SU-DHL-6 (cell line): Measurements from ENCODE around the gene RPS27A.

Source experiments
- H2AFZ ChIP-seq: fragments of 200-600 bp; sonication (generic); 2 replicates; pipeline ENCODE4 v1.6.1; 2014; ENCODE audit warnings: low read depth, mild to moderate bottlenecking, moderate library complexity, mixed read lengths, antibody characterized with exemption, low read length; ENCODE audit not compliant: severe bottlenecking
- H3F3A ChIP-seq: fragments of 200-600 bp; shearing (Covaris generic); 2 replicates; pipeline ENCODE4 v1.6.0; 2016; ENCODE audit warnings: antibody characterized with exemption, mild to moderate bottlenecking; ENCODE audit not compliant: insufficient read depth
- H3K27ac ChIP-seq: fragments of 200-600 bp; sonication (generic); 2 replicates; pipeline ENCODE4 v1.5.1; 2016; ENCODE audit warnings: low read depth, mild to moderate bottlenecking, low read length, moderate library complexity, mixed read lengths
- H3K27me3 ChIP-seq: fragments of 200-600 bp; sonication (generic), shearing (Covaris generic); 2 replicates; pipeline ENCODE4 v1.6.0; 2014; ENCODE audit warnings: mild to moderate bottlenecking, low read length
- H3K36me3 ChIP-seq: fragments of 200-600 bp; sonication (generic); 2 replicates; pipeline ENCODE4 v1.6.1; 2014; ENCODE audit warnings: mild to moderate bottlenecking, low read length, mixed read lengths
- H3K4me2 ChIP-seq: fragments of 300-600, 200-600 bp; shearing (Covaris generic), sonication (generic); 2 replicates; pipeline ENCODE4 v1.6.0; 2014; ENCODE audit warnings: low read length, low read depth, mild to moderate bottlenecking; ENCODE audit not compliant: poor library complexity, severe bottlenecking
- H3K4me3 ChIP-seq: fragments of 200-600 bp; sonication (generic); 2 replicates; pipeline ENCODE4 v1.5.1; 2014; ENCODE audit warnings: antibody characterized with exemption, low read length, mild to moderate bottlenecking, mixed read lengths; ENCODE audit not compliant: insufficient read depth, poor library complexity, severe bottlenecking
- H3K79me2 ChIP-seq: fragments of 200-600 bp; sonication (generic); 2 replicates; pipeline ENCODE4 v1.6.1; 2014; ENCODE audit warnings: mild to moderate bottlenecking, low read length, moderate library complexity; ENCODE audit not compliant: insufficient read depth
- H3K9ac ChIP-seq: fragments of 200-600 bp; sonication (generic); 2 replicates; pipeline ENCODE4 v1.7.0; 2014; ENCODE audit warnings: mild to moderate bottlenecking, low read length
- H3K9me2 ChIP-seq: fragments of 200-600 bp; sonication (generic); replicated peaks from 2 replicates; pipeline ENCODE4 v1.6.1; 2014; ENCODE audit warnings: low read length; ENCODE audit not compliant: insufficient read depth
- H3K9me3 ChIP-seq: fragments of 200-600 bp; sonication (generic); 2 replicates; pipeline ENCODE4 v1.6.1; 2014; ENCODE audit warnings: low read length, mixed read lengths; ENCODE audit not compliant: insufficient read depth
- H4K20me1 ChIP-seq: fragments of 200-600 bp; sonication (generic); 2 replicates; pipeline ENCODE4 v1.6.1; 2014; ENCODE audit warnings: low read depth, mild to moderate bottlenecking, antibody characterized with exemption, low read length, moderate library complexity, mixed read lengths
- CTCF ChIP-seq: fragments of 200-600 bp; sonication (generic); IDR thresholded peaks from one replicate; pipeline ENCODE4 v1.5.1; 2017; ENCODE audit warnings: antibody characterized with exemption, mild to moderate bottlenecking, low read length, moderate library complexity; ENCODE audit not compliant: insufficient read depth, poor library complexity, severe bottlenecking
- EZH2phosphoT487 ChIP-seq: fragments of 200-600 bp; sonication (generic), shearing (Covaris generic); conservative IDR thresholded peaks from 2 replicates; pipeline ENCODE4 v1.6.1; 2018; ENCODE audit warnings: mild to moderate bottlenecking, antibody characterized with exemption, low read length, moderate library complexity, mixed read lengths

Gene RPS27A

GRCh38 chr2:55242617-55243016, 10.1 kb downstream of the RPS27A start:
- H3K4me3 ChIP-seq, result no peak overlapping the region
- H3K36me3 ChIP-seq, result peaks cover 34% of the 10 kb centered on the region; the same call in 1 of the 2 replicates
- no peak overlapping the region for H2AFZ ChIP-seq
- no peak overlapping the region for H3K9ac ChIP-seq
- peaks cover 51% of the 10 kb centered on the region for H3F3A ChIP-seq
- H3K27me3 ChIP-seq, result no peaks in the 10 kb centered on the region
- TF ChIP-seq EZH2phosphoT487 (no peak), CTCF (no peak)
- H3K79me2 ChIP-seq, result no peaks in the 10 kb centered on the region
- H4K20me1 ChIP-seq, result 0 out of 2 replicates have a peak, but pooled peaks cover 4% of the 10 kb centered on the region
- H3K9me2 ChIP-seq, result no peaks in the 10 kb centered on the region
- no peaks in the 10 kb centered on the region for H3K9me3 ChIP-seq
- H3K4me2 ChIP-seq, result no peak overlapping the region
- no peak overlapping the region for H3K27ac ChIP-seq

GRCh38 chr2:55245411-55245810, 12.9 kb downstream of the RPS27A start:
- H3K4me3 ChIP-seq, result no peak overlapping the region
- H3K36me3 ChIP-seq, result peaks cover 42% of the 10 kb centered on the region; the same call in 1 of the 2 replicates
- H4K20me1 ChIP-seq, result no peaks in the 10 kb centered on the region
- no peak overlapping the region for H3K27ac ChIP-seq
- H3K9ac ChIP-seq, result no peak overlapping the region
- no peaks in the 10 kb centered on the region for H3K79me2 ChIP-seq
- H3K9me3 ChIP-seq, result no peaks in the 10 kb centered on the region
- no peaks in the 10 kb centered on the region for H3K27me3 ChIP-seq
- TF ChIP-seq CTCF (no peak), EZH2phosphoT487 (no peak)
- no peak overlapping the region for H3K4me2 ChIP-seq
- H3K9me2 ChIP-seq, result no peaks in the 10 kb centered on the region
- no peak overlapping the region for H2AFZ ChIP-seq
- peaks cover 28% of the 10 kb centered on the region for H3F3A ChIP-seq

GRCh38 chr2:55247025-55247424, 14.5 kb downstream of the RPS27A start:
- H3K4me3 ChIP-seq, result no peak overlapping the region
- H3K27ac ChIP-seq, result no peak overlapping the region
- no peaks in the 10 kb centered on the region for H3K27me3 ChIP-seq
- H3F3A ChIP-seq, result peaks cover 24% of the 10 kb centered on the region
- H4K20me1 ChIP-seq, result no peaks in the 10 kb centered on the region
- no peak for TF ChIP-seq EZH2phosphoT487
- no peak for TF ChIP-seq CTCF
- H3K4me2 ChIP-seq, result no peak overlapping the region
- H3K9me3 ChIP-seq, result no peaks in the 10 kb centered on the region
- no peak overlapping the region for H3K9ac ChIP-seq
- peaks cover 42% of the 10 kb centered on the region; the same call in 1 of the 2 replicates for H3K36me3 ChIP-seq
- H2AFZ ChIP-seq, result no peak overlapping the region
- H3K79me2 ChIP-seq, result no peaks in the 10 kb centered on the region
- H3K9me2 ChIP-seq, result no peaks in the 10 kb centered on the region
